Measurements from ENCODE around the gene BTBD2. TPM values are rescaled to one million over a fixed set of nuclear protein-coding genes. Genes with fewer than 3 reads are reported as not detected.

The BTBD2 gene
- polyA plus RNA-seq, 2 donors, result 40.0 to 48.9 TPM

GRCh38 chr19:1969176-1970002 lies 46.1 kb downstream of the BTBD2 start:
- Histone ChIP-seq H3K4me3 (ENCODE audit: low read depth in 1 of 2, low read length in 2 of 2) (no peak overlapping the region), H3K9me3 (ENCODE audit: control insufficient read depth in 2 of 2, insufficient read depth in 1 of 2, low read depth in 1 of 2, low read length in 1 of 2) (no peaks in the 10 kb centered on the region), H3K4me1 (ENCODE audit: control insufficient read depth in 2 of 2, insufficient read depth in 2 of 2, low read length in 1 of 2) (peaks cover 0 to 3% of the 10 kb centered on the region in 2 donors), H3K27ac (ENCODE audit: low read depth in 2 of 2, low read length in 1 of 2) (no peak overlapping the region), H3K36me3 (ENCODE audit: control insufficient read depth in 2 of 2, insufficient read depth in 2 of 2, low read length in 1 of 2) (peaks cover 0 to 24% of the 10 kb centered on the region in 2 donors), H3K27me3 (ENCODE audit: control insufficient read depth in 1 of 2, insufficient read depth in 2 of 2, low read length in 2 of 2) (no peaks in the 10 kb centered on the region)
- WGBS, 2 donors, result 93 to 94% methylated on average over 48 to 49 of the region's 49 CpGs

GRCh38 chr19:1968279-1969175 lies 47.0 kb downstream of the BTBD2 start:
- peaks cover 0 to 22% of the 10 kb centered on the region in 2 donors for H3K36me3 ChIP-seq (ENCODE audit: control insufficient read depth in 2 of 2, insufficient read depth in 2 of 2, low read length in 1 of 2)
- 76 to 77% methylated on average over 34 of the region's 34 CpGs for WGBS, 2 donors
- H3K9me3 ChIP-seq (ENCODE audit: control insufficient read depth in 2 of 2, insufficient read depth in 1 of 2, low read depth in 1 of 2, low read length in 1 of 2), result no peaks in the 10 kb centered on the region
- H3K27ac ChIP-seq (ENCODE audit: low read depth in 2 of 2, low read length in 1 of 2), result no peak overlapping the region
- no peaks in the 10 kb centered on the region for H3K27me3 ChIP-seq (ENCODE audit: control insufficient read depth in 1 of 2, insufficient read depth in 2 of 2, low read length in 2 of 2)
- H3K4me1 ChIP-seq (ENCODE audit: control insufficient read depth in 2 of 2, insufficient read depth in 2 of 2, low read length in 1 of 2), result no peaks in the 10 kb centered on the region
- H3K4me3 ChIP-seq (ENCODE audit: low read depth in 1 of 2, low read length in 2 of 2), result no peak overlapping the region

- Histone ChIP-seq H3K27ac (ENCODE audit: low read depth in 2 of 2, low read length in 1 of 2) (no peak overlapping the region), H3K9me3 (ENCODE audit: control insufficient read depth in 2 of 2, insufficient read depth in 1 of 2, low read depth in 1 of 2, low read length in 1 of 2) (no peaks in the 10 kb centered on the region), H3K4me3 (ENCODE audit: low read depth in 1 of 2, low read length in 2 of 2) (no peak overlapping the region), H3K27me3 (ENCODE audit: control insufficient read depth in 1 of 2, insufficient read depth in 2 of 2, low read length in 2 of 2) (no peaks in the 10 kb centered on the region), H3K36me3 (ENCODE audit: control insufficient read depth in 2 of 2, insufficient read depth in 2 of 2, low read length in 1 of 2) (peaks cover 0 to 25% of the 10 kb centered on the region in 2 donors), H3K4me1 (ENCODE audit: control insufficient read depth in 2 of 2, insufficient read depth in 2 of 2, low read length in 1 of 2) (no peaks in the 10 kb centered on the region)
- WGBS, 2 donors, result 74 to 83% methylated on average over 22 to 26 of the region's 26 CpGs
These were observed 48.4 kb downstream of the BTBD2 start for GRCh38 chr19:1967087-1967608.

GRCh38 chr19:1962674-1963073 lies 52.8 kb downstream of the BTBD2 start:
- Histone ChIP-seq H3K27me3 (ENCODE audit: control insufficient read depth in 1 of 2, insufficient read depth in 2 of 2, low read length in 2 of 2) (no peaks in the 10 kb centered on the region), H3K4me1 (ENCODE audit: control insufficient read depth in 2 of 2, insufficient read depth in 2 of 2, low read length in 1 of 2) (no peaks in the 10 kb centered on the region), H3K4me3 (ENCODE audit: low read depth in 1 of 2, low read length in 2 of 2) (no peak overlapping the region), H3K27ac (ENCODE audit: low read depth in 2 of 2, low read length in 1 of 2) (no peak overlapping the region), H3K9me3 (ENCODE audit: control insufficient read depth in 2 of 2, insufficient read depth in 1 of 2, low read depth in 1 of 2, low read length in 1 of 2) (no peaks in the 10 kb centered on the region), H3K36me3 (ENCODE audit: control insufficient read depth in 2 of 2, insufficient read depth in 2 of 2, low read length in 1 of 2) (peaks cover 0 to 8% of the 10 kb centered on the region in 2 donors)
- WGBS, 2 donors, result 95 to 96% methylated on average over 18 to 23 of the region's 23 CpGs

GRCh38 chr19:1961000-1961883 lies 54.3 kb downstream of the BTBD2 start:
- H3K36me3 ChIP-seq (ENCODE audit: control insufficient read depth in 2 of 2, insufficient read depth in 2 of 2, low read length in 1 of 2), result peaks cover 0 to 8% of the 10 kb centered on the region in 2 donors
- WGBS, 2 donors, result 91 to 92% methylated on average over 42 of the region's 42 CpGs

GRCh38 chr19:1959928-1960589 lies 55.5 kb downstream of the BTBD2 start:
- WGBS, 2 donors, result 94% methylated on average over 32 of the region's 32 CpGs
- H3K4me3 ChIP-seq (ENCODE audit: low read depth in 1 of 2, low read length in 2 of 2), result no peak overlapping the region
- no peaks in the 10 kb centered on the region for H3K9me3 ChIP-seq (ENCODE audit: control insufficient read depth in 2 of 2, insufficient read depth in 1 of 2, low read depth in 1 of 2, low read length in 1 of 2)
- H3K36me3 ChIP-seq (ENCODE audit: control insufficient read depth in 2 of 2, insufficient read depth in 2 of 2, low read length in 1 of 2), result peaks cover 0 to 13% of the 10 kb centered on the region in 2 donors
- no peak overlapping the region for H3K27ac ChIP-seq (ENCODE audit: low read depth in 2 of 2, low read length in 1 of 2)
- H3K27me3 ChIP-seq (ENCODE audit: control insufficient read depth in 1 of 2, insufficient read depth in 2 of 2, low read length in 2 of 2), result no peaks in the 10 kb centered on the region
- H3K4me1 ChIP-seq (ENCODE audit: control insufficient read depth in 2 of 2, insufficient read depth in 2 of 2, low read length in 1 of 2), result peaks cover 0 to 3% of the 10 kb centered on the region in 2 donors

More at GRCh38 chr19:1961000-1961883, 54.3 kb downstream of the BTBD2 start:
- H3K9me3 ChIP-seq (ENCODE audit: control insufficient read depth in 2 of 2, insufficient read depth in 1 of 2, low read depth in 1 of 2, low read length in 1 of 2), result no peaks in the 10 kb centered on the region
- no peaks in the 10 kb centered on the region for H3K27me3 ChIP-seq (ENCODE audit: control insufficient read depth in 1 of 2, insufficient read depth in 2 of 2, low read length in 2 of 2)
- no peaks in the 10 kb centered on the region for H3K4me1 ChIP-seq (ENCODE audit: control insufficient read depth in 2 of 2, insufficient read depth in 2 of 2, low read length in 1 of 2)
- no peak overlapping the region for H3K4me3 ChIP-seq (ENCODE audit: low read depth in 1 of 2, low read length in 2 of 2)
- no peak overlapping the region for H3K27ac ChIP-seq (ENCODE audit: low read depth in 2 of 2, low read length in 1 of 2)

GRCh38 chr19:1957562-1958248 lies 57.8 kb downstream of the BTBD2 start:
- WGBS, 2 donors, result 80 to 84% methylated on average over 35 to 40 of the region's 40 CpGs
- peaks cover 0 to 17% of the 10 kb centered on the region in 2 donors for H3K36me3 ChIP-seq (ENCODE audit: control insufficient read depth in 2 of 2, insufficient read depth in 2 of 2, low read length in 1 of 2)
- H3K9me3 ChIP-seq (ENCODE audit: control insufficient read depth in 2 of 2, insufficient read depth in 1 of 2, low read depth in 1 of 2, low read length in 1 of 2), result no peaks in the 10 kb centered on the region
- no peak overlapping the region for H3K27ac ChIP-seq (ENCODE audit: low read depth in 2 of 2, low read length in 1 of 2)
- H3K27me3 ChIP-seq (ENCODE audit: control insufficient read depth in 1 of 2, insufficient read depth in 2 of 2, low read length in 2 of 2), result no peaks in the 10 kb centered on the region
- H3K4me3 ChIP-seq (ENCODE audit: low read depth in 1 of 2, low read length in 2 of 2), result no peak overlapping the region
- H3K4me1 ChIP-seq (ENCODE audit: control insufficient read depth in 2 of 2, insufficient read depth in 2 of 2, low read length in 1 of 2), result peaks cover 0 to 8% of the 10 kb centered on the region in 2 donors

- 80% methylated on average over 28 of the region's 28 CpGs for WGBS, 2 donors
- Histone ChIP-seq H3K9me3 (ENCODE audit: control insufficient read depth in 2 of 2, insufficient read depth in 1 of 2, low read depth in 1 of 2, low read length in 1 of 2) (no peaks in the 10 kb centered on the region), H3K4me1 (ENCODE audit: control insufficient read depth in 2 of 2, insufficient read depth in 2 of 2, low read length in 1 of 2) (peaks cover 0 to 8% of the 10 kb centered on the region in 2 donors), H3K27ac (ENCODE audit: low read depth in 2 of 2, low read length in 1 of 2) (no peak overlapping the region), H3K27me3 (ENCODE audit: control insufficient read depth in 1 of 2, insufficient read depth in 2 of 2, low read length in 2 of 2) (no peaks in the 10 kb centered on the region), H3K36me3 (ENCODE audit: control insufficient read depth in 2 of 2, insufficient read depth in 2 of 2, low read length in 1 of 2) (peaks cover 0 to 16% of the 10 kb centered on the region in 2 donors), H3K4me3 (ENCODE audit: low read depth in 1 of 2, low read length in 2 of 2) (no peak overlapping the region)
These were observed 58.5 kb downstream of the BTBD2 start for GRCh38 chr19:1956868-1957492.

Data from esophagus (tissue), 2 donors.